Hepatocyte (in vitro differentiated cells): ENCODE data around the gene IGFL1. TPM values are rescaled to one million over a fixed set of nuclear protein-coding genes. Genes with fewer than 3 reads are reported as not detected.

Source experiments
- DNase-seq: peaks from one replicate; pipeline ENCODE4 v3.0.0-alpha.2; 2016; ENCODE audit warnings: low spot score
- H2AFZ ChIP-seq: fragments of 200-600 bp; sonication (generic); 2 replicates; pipeline ENCODE4 v1.6.0; 2016; ENCODE audit warnings: antibody characterized with exemption, mild to moderate bottlenecking
- H3K27ac ChIP-seq: fragments of 200-600 bp; sonication (generic); 2 replicates; pipeline ENCODE4 v1.5.1; 2016; ENCODE audit warnings: mild to moderate bottlenecking
- H3K27me3 ChIP-seq: fragments of 200-600 bp; sonication (generic); 2 replicates; pipeline ENCODE4 v1.6.1; 2016
- H3K36me3 ChIP-seq: fragments of 200-600 bp; sonication (generic); replicated peaks from 2 replicates; pipeline ENCODE4 v1.5.1; 2016; ENCODE audit warnings: low read depth; ENCODE audit not compliant: insufficient read depth
- H3K4me1 ChIP-seq: fragments of 200-600 bp; sonication (generic); 2 replicates; pipeline ENCODE4 v1.5.1; 2016; ENCODE audit warnings: mild to moderate bottlenecking, moderate library complexity; ENCODE audit not compliant: insufficient read depth
- H3K4me2 ChIP-seq: fragments of 200-600 bp; sonication (generic); 2 replicates; pipeline ENCODE4 v1.6.0; 2016
- H3K4me3 ChIP-seq: fragments of 200-600 bp; sonication (generic); 2 replicates; pipeline ENCODE4 v1.5.1; 2016; ENCODE audit warnings: mild to moderate bottlenecking
- H3K79me2 ChIP-seq: fragments of 200-600 bp; sonication (generic); 2 replicates; pipeline ENCODE4 v1.6.0; 2017; ENCODE audit warnings: mild to moderate bottlenecking
- H3K9me2 ChIP-seq: fragments of 200-600 bp; sonication (generic); replicated peaks from 2 replicates; pipeline ENCODE4 v1.6.0; 2017; ENCODE audit warnings: mild to moderate bottlenecking; ENCODE audit not compliant: insufficient read depth
- H3K9me3 ChIP-seq: fragments of 200-600 bp; sonication (generic); 2 replicates; pipeline ENCODE4 v1.5.1; 2016; ENCODE audit warnings: low read depth, mild to moderate bottlenecking
- H4K20me1 ChIP-seq: fragments of 200-600 bp; sonication (generic); 2 replicates; pipeline ENCODE4 v1.6.0; 2016; ENCODE audit warnings: mild to moderate bottlenecking; ENCODE audit not compliant: insufficient read depth, poor library complexity, severe bottlenecking
- CTCF ChIP-seq: fragments of 200-600 bp; sonication (generic); IDR thresholded peaks from 2 replicates; pipeline ENCODE4 v1.5.1; 2016; ENCODE audit warnings: antibody characterized with exemption, mild to moderate bottlenecking; ENCODE audit not compliant: poor library complexity
- EZH2 ChIP-seq: fragments of 200-600 bp; sonication (generic); IDR thresholded peaks from 2 replicates; pipeline ENCODE4 v1.6.1; 2016; ENCODE audit warnings: antibody characterized with exemption, mild to moderate bottlenecking, borderline replicate concordance
- EZH2phosphoT487 ChIP-seq: fragments of 200-600 bp; sonication (generic); IDR thresholded peaks from one replicate; pipeline ENCODE4 v1.6.1; 2018; ENCODE audit warnings: antibody characterized with exemption, mild to moderate bottlenecking, low read depth, moderate library complexity; ENCODE audit not compliant: unreplicated experiment, severe bottlenecking
- WGBS: methylation state at CpG from one replicate; pipeline ENCODE4 v1.1.6; 2016; ENCODE audit warnings: low lambda C conversion rate; ENCODE audit errors: missing lambda C conversion rate; 5-methylcytosine and 5-hydroxymethylcytosine counted together
- polyA plus RNA-seq: library from polyadenylated mRNA; unstranded; fragments of >200 nt; fragmentation: Nextera tagmentation; extraction: Ambion mirVana; gene quantifications from 2 replicates; pipeline ENCODE4 v1.2.1, GENCODE V29; 2016
- total RNA-seq: library from RNA; depleted of rRNA; stranded (reverse); fragments of >200 nt; gene quantifications from 2 replicates; pipeline ENCODE4 v1.2.3, GENCODE V29; 2014

Gene IGFL1
- total and polyA plus RNA-seq, 2 experiments from 2014 or later: not detected

- H3K79me2 ChIP-seq: no peaks in the 10 kb centered on the region
- WGBS: 74% methylated on average over 3 of the region's 3 CpGs
Measured at GRCh38 chr19:46224773-46225172, 4.8 kb upstream of the IGFL1 start.

GRCh38 chr19:46225558-46226004 lies 4.0 kb upstream of the IGFL1 start:
- H3K9me2 ChIP-seq: no peaks in the 10 kb centered on the region
- H3K9me3 ChIP-seq: no peaks in the 10 kb centered on the region
- TF ChIP-seq CTCF: no peak
- no peak overlapping the region for H3K4me2 ChIP-seq
- H3K27ac ChIP-seq: no peak overlapping the region
- no peaks in the 10 kb centered on the region for H3K4me1 ChIP-seq
- no peaks in the 10 kb centered on the region for H4K20me1 ChIP-seq
- WGBS: 64% methylated on average over 5 of the region's 5 CpGs
- DNase-seq: no peak
- H3K27me3 ChIP-seq: peaks cover 20% of the 10 kb centered on the region
- H3K36me3 ChIP-seq: no peaks in the 10 kb centered on the region
- H2AFZ ChIP-seq: no peak overlapping the region
- no peak overlapping the region for H3K4me3 ChIP-seq
- no peaks in the 10 kb centered on the region for H3K79me2 ChIP-seq

More at GRCh38 chr19:46224773-46225172, 4.8 kb upstream of the IGFL1 start:
- no peak overlapping the region for H2AFZ ChIP-seq
- H3K4me2 ChIP-seq: no peak overlapping the region
- TF ChIP-seq CTCF (no peak), EZH2 (no peak), EZH2phosphoT487 (no peak)
- no peaks in the 10 kb centered on the region for H3K9me2 ChIP-seq
- H4K20me1 ChIP-seq: no peaks in the 10 kb centered on the region
- no peak overlapping the region for H3K27ac ChIP-seq
- no peaks in the 10 kb centered on the region for H3K36me3 ChIP-seq
- peaks cover 14% of the 10 kb centered on the region for H3K27me3 ChIP-seq
- H3K4me3 ChIP-seq: no peak overlapping the region
- no peaks in the 10 kb centered on the region for H3K4me1 ChIP-seq
- H3K9me3 ChIP-seq: no peaks in the 10 kb centered on the region
- DNase-seq: no peak

- no peak for DNase-seq
- H3K9me3 ChIP-seq: no peaks in the 10 kb centered on the region
- H4K20me1 ChIP-seq: no peaks in the 10 kb centered on the region
- no peak overlapping the region for H3K4me3 ChIP-seq
- H3K79me2 ChIP-seq: no peaks in the 10 kb centered on the region
- no peaks in the 10 kb centered on the region for H3K9me2 ChIP-seq
- TF ChIP-seq EZH2phosphoT487: no peak
- no peak for TF ChIP-seq CTCF
- no peak for TF ChIP-seq EZH2
- no peak overlapping the region for H3K27ac ChIP-seq
- no peaks in the 10 kb centered on the region for H3K36me3 ChIP-seq
- peaks cover 21% of the 10 kb centered on the region for H3K27me3 ChIP-seq
- 63% methylated on average over 9 of the region's 9 CpGs for WGBS
- no peak overlapping the region for H3K4me2 ChIP-seq
- no peak overlapping the region for H2AFZ ChIP-seq
- H3K4me1 ChIP-seq: no peaks in the 10 kb centered on the region
Measured at GRCh38 chr19:46226438-46226973, 3.0 kb upstream of the IGFL1 start.

GRCh38 chr19:46232029-46232428 lies 2.5 kb downstream of the IGFL1 start:
- WGBS: 77% methylated on average over 10 of the region's 10 CpGs
- no peak for TF ChIP-seq EZH2phosphoT487
- TF ChIP-seq CTCF: no peak
- no peak for TF ChIP-seq EZH2

More at GRCh38 chr19:46232029-46232428, 2.5 kb downstream of the IGFL1 start:
- Histone ChIP-seq H3K4me1 (no peaks in the 10 kb centered on the region), H3K27me3 (peaks cover 16% of the 10 kb centered on the region), H2AFZ (no peak overlapping the region), H3K27ac (no peak overlapping the region), H3K36me3 (no peaks in the 10 kb centered on the region), H3K79me2 (no peaks in the 10 kb centered on the region), H3K9me2 (no peaks in the 10 kb centered on the region), H3K4me2 (no peak overlapping the region), H4K20me1 (no peaks in the 10 kb centered on the region), H3K9me3 (no peaks in the 10 kb centered on the region), H3K4me3 (no peak overlapping the region)
- DNase-seq: no peak
